ENCODE measurements around the gene SLC8A3. TPM values are rescaled to one million over a fixed set of nuclear protein-coding genes. Genes with fewer than 3 reads are reported as not detected.

SLC8A3 gene
- total and polyA plus RNA-seq, 2 donors from 2014 or later, result 0.98 TPM; not detected in 1

GRCh38 chr14:70002589-70003346, 186.0 kb downstream of the SLC8A3 start:
- Histone ChIP-seq H3K36me3 (ENCODE audit: control insufficient read depth in 2 of 3, insufficient read depth in 3 of 3, low read length in 3 of 3) (no peaks in the 10 kb centered on the region), H3K9ac (ENCODE audit: low read length in 3 of 3) (no peak overlapping the region), H3K27ac (ENCODE audit: low read depth in 2 of 2, low read length in 2 of 2) (no peak overlapping the region), H3K9me3 (ENCODE audit: control insufficient read depth in 2 of 3, insufficient read depth in 1 of 3, low read length in 3 of 3) (no peaks in the 10 kb centered on the region), H3K27me3 (ENCODE audit: control insufficient read depth, insufficient read depth, low read length) (no peaks in the 10 kb centered on the region), H3K4me3 (ENCODE audit: low read length in 3 of 3) (no peak overlapping the region), H3K4me1 (ENCODE audit: control insufficient read depth in 2 of 3, insufficient read depth in 2 of 3, low read depth in 1 of 3, low read length in 3 of 3) (peaks cover 0 to 2% (median 0%) of the 10 kb centered on the region in 3 donors)
- intact Hi-C loops (cut with DNase I), result no loop called here
- TF ChIP-seq CTCF (IDR thresholded peaks at IDR 0.05; ENCODE audit: borderline replicate concordance, extremely low read depth, insufficient read depth), result no peak
- DNase-seq (peak in 2 of 5 donors; percentile 31 to 49), FAIRE-seq (no peak)

- H3K27me3 ChIP-seq (ENCODE audit: control insufficient read depth, insufficient read depth, low read length), result no peaks in the 10 kb centered on the region
- intact Hi-C loops (cut with DNase I), result no loop called here
- DNase-seq (no peak), FAIRE-seq (no peak)
- TF ChIP-seq CTCF (IDR thresholded peaks at IDR 0.05; ENCODE audit: borderline replicate concordance, extremely low read depth, insufficient read depth), result no peak
- H3K4me3 ChIP-seq (ENCODE audit: low read length in 3 of 3), result no peak overlapping the region
- H3K36me3 ChIP-seq (ENCODE audit: control insufficient read depth in 2 of 3, insufficient read depth in 3 of 3, low read length in 3 of 3), result no peaks in the 10 kb centered on the region
- no peaks in the 10 kb centered on the region for H3K9me3 ChIP-seq (ENCODE audit: control insufficient read depth in 2 of 3, insufficient read depth in 1 of 3, low read length in 3 of 3)
- H3K27ac ChIP-seq (ENCODE audit: low read depth in 2 of 2, low read length in 2 of 2), result no peak overlapping the region
- H3K4me1 ChIP-seq (ENCODE audit: control insufficient read depth in 2 of 3, insufficient read depth in 2 of 3, low read depth in 1 of 3, low read length in 3 of 3), result peaks cover 0 to 2% (median 0%) of the 10 kb centered on the region in 3 donors
- H3K9ac ChIP-seq (ENCODE audit: low read length in 3 of 3), result no peak overlapping the region
Measured at GRCh38 chr14:70000601-70001000, 188.2 kb downstream of the SLC8A3 start.

GRCh38 chr14:69999261-69999674, 189.5 kb downstream of the SLC8A3 start:
- intact Hi-C loops (cut with DNase I), result no loop called here
- Histone ChIP-seq H3K4me1 (ENCODE audit: control insufficient read depth in 2 of 3, insufficient read depth in 2 of 3, low read depth in 1 of 3, low read length in 3 of 3) (peaks cover 0 to 2% (median 0%) of the 10 kb centered on the region in 3 donors), H3K4me3 (ENCODE audit: low read length in 3 of 3) (no peak overlapping the region), H3K9ac (ENCODE audit: low read length in 3 of 3) (no peak overlapping the region), H3K27ac (ENCODE audit: low read depth in 2 of 2, low read length in 2 of 2) (no peak overlapping the region), H3K9me3 (ENCODE audit: control insufficient read depth in 2 of 3, insufficient read depth in 1 of 3, low read length in 3 of 3) (no peaks in the 10 kb centered on the region), H3K27me3 (ENCODE audit: control insufficient read depth, insufficient read depth, low read length) (no peaks in the 10 kb centered on the region), H3K36me3 (ENCODE audit: control insufficient read depth in 2 of 3, insufficient read depth in 3 of 3, low read length in 3 of 3) (no peaks in the 10 kb centered on the region)
- DNase-seq (peak in 1 of 5 donors; percentile 82), FAIRE-seq (no peak)
- no peak for TF ChIP-seq CTCF (IDR thresholded peaks at IDR 0.05; ENCODE audit: borderline replicate concordance, extremely low read depth, insufficient read depth)

All from kidney (tissue), 14 donors.